Liver (tissue), 3 donors: ENCODE results near the gene HOXB13.

Experiments used
- ATF3 ChIP-seq: IDR thresholded peaks from 2 replicates; pipeline ENCODE4 v1.6.1; 2016; ENCODE audit warnings: antibody characterized with exemption
- CTCF ChIP-seq: fragments of 150-350 bp; IDR thresholded peaks from 2 replicates; pipeline ENCODE4 v1.5.1; 2017; ENCODE audit warnings: improper control_type of control experiment, low read depth, low read length; ENCODE audit not compliant: missing input control
- EGR1 ChIP-seq, 2 donors: IDR thresholded peaks; 2 replicates each; pipeline ENCODE4 v1.6.1; 2016 to 2018; ENCODE audit warnings: antibody characterized with exemption in 2 of 2, low read depth in 2 of 2
- GABPA ChIP-seq, 2 donors: IDR thresholded peaks in 1 of 2; conservative IDR thresholded peaks in 1 of 2; 2 replicates each; pipeline ENCODE4 v1.6.1; 2016; ENCODE audit warnings: antibody characterized with exemption in 2 of 2, mild to moderate bottlenecking in 1 of 2, moderate library complexity in 1 of 2
- REST ChIP-seq: IDR thresholded peaks from 2 replicates; pipeline ENCODE4 v1.6.1; 2016; ENCODE audit warnings: antibody characterized with exemption, mild to moderate bottlenecking
- RXRA ChIP-seq, 2 donors: IDR thresholded peaks; 2 replicates each; pipeline ENCODE4 v1.6.1; 2017 to 2018; ENCODE audit warnings: antibody characterized with exemption in 2 of 2, mild to moderate bottlenecking in 1 of 2
- SP1 ChIP-seq: IDR thresholded peaks from 2 replicates; pipeline ENCODE4 v1.6.1; 2018; ENCODE audit warnings: antibody characterized with exemption, mild to moderate bottlenecking
- TAF1 ChIP-seq: conservative IDR thresholded peaks from 2 replicates; pipeline ENCODE4 v1.6.1; 2016; ENCODE audit warnings: antibody characterized with exemption, mild to moderate bottlenecking
- YY1 ChIP-seq: IDR thresholded peaks from 2 replicates; pipeline ENCODE4 v1.6.1; 2016; ENCODE audit warnings: antibody characterized with exemption, mild to moderate bottlenecking
- ZBTB33 ChIP-seq: IDR thresholded peaks from 2 replicates; pipeline ENCODE4 v1.6.1; 2016; ENCODE audit warnings: antibody characterized with exemption
- TF ChIP-seq, protein P1 (sequence below): IDR thresholded peaks from 2 replicates; pipeline ENCODE4 v1.6.1; 2016; ENCODE audit warnings: antibody characterized with exemption
- donor health status: healthy.
- donor health status: healthy.

GRCh38 chr17:48751172-48751571 is 22.6 kb upstream of the HOXB13 start:
- TF ChIP-seq CTCF (no peak), GABPA (IDR thresholded peaks at IDR 0.05 in 1 of 2, conservative IDR thresholded peaks at IDR 0.05 in 1 of 2) (no peak), RXRA (IDR thresholded peaks at IDR 0.05) (no peak), ZBTB33 (no peak), REST (no peak), EGR1 (IDR thresholded peaks at IDR 0.05; ENCODE audit: low read depth in 2 of 2) (no peak), YY1 (no peak), TAF1 (no peak), SP1 (no peak), ATF3 (no peak)
- TF ChIP-seq, protein P1, sequence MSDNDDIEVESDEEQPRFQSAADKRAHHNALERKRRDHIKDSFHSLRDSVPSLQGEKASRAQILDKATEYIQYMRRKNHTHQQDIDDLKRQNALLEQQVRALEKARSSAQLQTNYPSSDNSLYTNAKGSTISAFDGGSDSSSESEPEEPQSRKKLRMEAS = no peak
